Activated CD8-positive, alpha-beta memory T cell treated with anti-CD3 and anti-CD28 coated beads for 24 hours (primary cell): ENCODE measurements around the gene PSMG2.

Source experiments
- DNase-seq: peaks from one replicate; pipeline ENCODE4 v3.0.0-alpha.2; 2020

PSMG2 gene

GRCh38 chr18:12767580-12768155, 64.8 kb downstream of the PSMG2 start:
- DNase-seq: no peak

GRCh38 chr18:12768625-12769024, 65.8 kb downstream of the PSMG2 start:
- no peak for DNase-seq

GRCh38 chr18:12769136-12769535, 66.3 kb downstream of the PSMG2 start:
- DNase-seq: no peak

GRCh38 chr18:12769644-12770440, 67.0 kb downstream of the PSMG2 start:
- DNase-seq: no peak

GRCh38 chr18:12770469-12771219, 67.8 kb downstream of the PSMG2 start:
- DNase-seq: no peak

GRCh38 chr18:12772111-12772510, 69.3 kb downstream of the PSMG2 start:
- DNase-seq: no peak

- peak; percentile 32 for DNase-seq
Observed at GRCh38 chr18:12773369-12773768, 70.5 kb downstream of the PSMG2 start.

- DNase-seq: peak; percentile 45
Observed at GRCh38 chr18:12774982-12775381, 72.1 kb downstream of the PSMG2 start.
